ENCODE results near the gene TTYH1. TPM values are rescaled to one million over a fixed set of nuclear protein-coding genes. Genes with fewer than 3 reads are reported as not detected.

The TTYH1 gene
- total and polyA plus RNA-seq, 9 donors = 0.25 to 34.2 (median 1.8) TPM

DNA sequence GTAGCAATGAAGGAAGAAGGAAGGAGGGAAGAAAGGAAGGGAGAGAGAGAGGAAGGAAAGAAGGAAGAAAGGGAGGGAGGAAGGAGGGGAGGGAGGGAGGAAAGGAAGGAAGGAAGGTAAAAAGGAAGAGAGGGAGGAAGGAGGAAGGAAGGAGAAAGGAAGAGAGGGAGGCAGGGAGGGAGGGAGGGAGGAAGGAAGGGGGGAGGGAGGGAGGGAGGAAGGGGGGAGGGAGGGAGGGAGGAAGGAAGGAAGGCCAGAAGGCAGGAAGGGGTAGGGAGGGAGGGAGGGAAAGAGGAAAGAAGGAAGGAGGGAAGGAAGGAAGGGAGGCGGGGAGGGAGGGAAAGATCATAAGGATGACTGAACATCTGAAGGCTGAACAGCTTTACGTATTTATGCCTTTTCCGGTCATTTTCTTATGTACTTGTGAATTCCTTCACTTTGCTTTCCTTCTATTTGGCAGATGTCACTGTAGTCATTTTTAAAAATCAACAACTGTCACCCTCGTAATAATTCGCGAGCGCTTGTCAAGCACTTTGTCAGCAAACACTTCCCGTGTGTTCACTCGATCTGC lies 6.7 kb upstream of the TTYH1 start:
- DNase-seq = no peak
- H3K36me3 ChIP-seq = no peaks in the 10 kb centered on the region
- no peaks in the 10 kb centered on the region for H3K27me3 ChIP-seq
- TF ChIP-seq, protein P1, sequence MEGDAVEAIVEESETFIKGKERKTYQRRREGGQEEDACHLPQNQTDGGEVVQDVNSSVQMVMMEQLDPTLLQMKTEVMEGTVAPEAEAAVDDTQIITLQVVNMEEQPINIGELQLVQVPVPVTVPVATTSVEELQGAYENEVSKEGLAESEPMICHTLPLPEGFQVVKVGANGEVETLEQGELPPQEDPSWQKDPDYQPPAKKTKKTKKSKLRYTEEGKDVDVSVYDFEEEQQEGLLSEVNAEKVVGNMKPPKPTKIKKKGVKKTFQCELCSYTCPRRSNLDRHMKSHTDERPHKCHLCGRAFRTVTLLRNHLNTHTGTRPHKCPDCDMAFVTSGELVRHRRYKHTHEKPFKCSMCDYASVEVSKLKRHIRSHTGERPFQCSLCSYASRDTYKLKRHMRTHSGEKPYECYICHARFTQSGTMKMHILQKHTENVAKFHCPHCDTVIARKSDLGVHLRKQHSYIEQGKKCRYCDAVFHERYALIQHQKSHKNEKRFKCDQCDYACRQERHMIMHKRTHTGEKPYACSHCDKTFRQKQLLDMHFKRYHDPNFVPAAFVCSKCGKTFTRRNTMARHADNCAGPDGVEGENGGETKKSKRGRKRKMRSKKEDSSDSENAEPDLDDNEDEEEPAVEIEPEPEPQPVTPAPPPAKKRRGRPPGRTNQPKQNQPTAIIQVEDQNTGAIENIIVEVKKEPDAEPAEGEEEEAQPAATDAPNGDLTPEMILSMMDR (IDR thresholded peaks at IDR 0.05) = no peak
- TF ChIP-seq POLR2A (IDR thresholded peaks at IDR 0.05) (no peak), EP300 (IDR thresholded peaks at IDR 0.05) (no peak)
- H3K9me3 ChIP-seq = no peaks in the 10 kb centered on the region
- H3K27ac ChIP-seq = no peak overlapping the region
- intact Hi-C loops (cut with DNase I) = no loop called here
- whole genome bisulfite sequencing, 3 donors = 67 to 74% (median 68%) methylated on average over 9 of the region's 9 CpGs
- H3K4me1 ChIP-seq (ENCODE audit: insufficient read depth) = no peaks in the 10 kb centered on the region
- H3K4me3 ChIP-seq = no peak overlapping the region

DNA sequence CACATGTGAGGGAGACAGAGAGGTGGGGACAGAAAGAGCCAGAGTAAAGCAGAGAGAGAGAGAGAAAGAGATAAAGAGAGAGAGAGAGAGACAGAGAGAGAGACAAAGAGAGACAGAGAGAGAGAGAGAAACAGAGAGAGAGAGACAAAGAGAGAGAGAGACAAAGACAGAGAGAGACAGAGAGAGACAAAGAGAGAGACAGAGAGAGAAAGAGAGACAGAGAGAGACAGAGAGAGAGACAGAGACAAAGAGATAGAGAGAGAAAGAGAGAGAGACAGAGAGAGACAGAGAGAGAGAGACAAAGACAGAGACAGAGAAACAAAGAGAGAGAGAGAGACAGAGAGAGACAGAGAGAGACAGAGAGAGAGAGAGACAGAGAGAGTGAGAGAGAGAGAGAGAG lies 4.2 kb upstream of the TTYH1 start:
- H3K27ac ChIP-seq = no peak overlapping the region
- intact Hi-C loops (cut with DNase I) = no loop called here
- no peaks in the 10 kb centered on the region for H3K4me1 ChIP-seq (ENCODE audit: insufficient read depth)
- no peaks in the 10 kb centered on the region for H3K27me3 ChIP-seq
- TF ChIP-seq POLR2A (IDR thresholded peaks at IDR 0.05) = no peak
- TF ChIP-seq, protein P1 (IDR thresholded peaks at IDR 0.05) = no peak
- H3K4me3 ChIP-seq = no peak overlapping the region
- no peaks in the 10 kb centered on the region for H3K9me3 ChIP-seq
- no peak for DNase-seq
- H3K36me3 ChIP-seq = no peaks in the 10 kb centered on the region

DNA sequence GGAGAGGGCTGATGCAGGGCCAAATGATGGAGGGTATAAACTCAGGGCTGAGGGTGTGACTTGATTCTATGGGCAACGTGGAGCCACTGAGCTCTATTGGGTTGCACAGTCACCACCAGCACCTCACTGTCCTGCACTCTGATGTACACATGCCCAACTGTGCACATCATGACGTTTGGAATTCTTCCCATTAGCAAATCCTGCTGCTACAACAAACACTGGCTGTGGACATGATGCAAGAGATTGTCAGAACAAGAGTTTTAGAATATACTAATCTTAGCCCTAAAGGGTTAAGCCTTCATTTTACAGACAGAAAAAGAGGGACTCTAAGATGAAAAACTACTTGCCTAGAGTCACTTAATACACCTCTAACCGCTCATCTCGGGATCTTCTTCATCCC lies 2.4 kb upstream of the TTYH1 start:
- Histone ChIP-seq H3K27me3 (no peaks in the 10 kb centered on the region), H3K36me3 (no peaks in the 10 kb centered on the region), H3K27ac (no peak overlapping the region), H3K4me1 (ENCODE audit: insufficient read depth) (no peaks in the 10 kb centered on the region), H3K9me3 (no peaks in the 10 kb centered on the region), H3K4me3 (no peak overlapping the region)
- TF ChIP-seq EP300 (IDR thresholded peaks at IDR 0.05) (no peak), POLR2A (IDR thresholded peaks at IDR 0.05) (no peak)
- TF ChIP-seq, protein P1 (IDR thresholded peaks at IDR 0.05) = no peak
- DNase-seq = no peak
- 66 to 72% (median 71%) methylated on average over 4 of the region's 4 CpGs for WGBS, 3 donors
- intact Hi-C loops (cut with DNase I) = no loop called here

DNA sequence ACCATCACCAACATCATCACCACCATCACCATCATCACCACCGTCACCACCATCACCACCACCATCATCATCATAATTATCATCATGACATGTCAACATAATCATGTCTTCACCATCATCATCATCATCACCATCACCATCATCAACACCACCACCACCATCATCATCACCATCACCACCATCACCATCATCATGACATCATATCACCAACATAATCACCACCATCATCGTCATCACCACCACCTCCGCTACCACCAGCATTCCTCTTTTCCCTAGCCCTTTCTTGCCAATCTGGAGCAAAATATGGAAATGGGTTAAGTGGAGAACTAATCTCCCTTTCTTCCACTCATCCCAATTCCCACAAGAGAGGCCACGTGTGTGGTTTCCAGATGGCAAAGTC lies 1.1 kb upstream of the TTYH1 start:
- no peaks in the 10 kb centered on the region for H3K9me3 ChIP-seq
- DNase-seq = no peak
- H3K27ac ChIP-seq = no peak overlapping the region
- no peaks in the 10 kb centered on the region for H3K4me1 ChIP-seq (ENCODE audit: insufficient read depth)
- no peaks in the 10 kb centered on the region for H3K27me3 ChIP-seq
- intact Hi-C loops (cut with DNase I) = no loop called here
- no peak for TF ChIP-seq POLR2A (IDR thresholded peaks at IDR 0.05)
- TF ChIP-seq, protein P1 (IDR thresholded peaks at IDR 0.05) = no peak
- TF ChIP-seq EP300 (IDR thresholded peaks at IDR 0.05) = no peak
- no peaks in the 10 kb centered on the region for H3K36me3 ChIP-seq
- H3K4me3 ChIP-seq = no peak overlapping the region
- WGBS, 3 donors = 88 to 93% (median 92%) methylated on average over 4 of the region's 4 CpGs
